DMS153 treated with DMSO at 0.1 percent for 48 hours (cell line): Measurements from ENCODE around the gene NLGN2.

Experiments
- DNase-seq: peaks from one replicate; lab custom pipeline; 2025; ENCODE audit not compliant: unreplicated experiment; lab: John Stamatoyannopoulos, UW

Gene NLGN2

GRCh38 chr17:7436556-7437368, 29.1 kb downstream of the NLGN2 start:
- peak; percentile 31 for DNase-seq

GRCh38 chr17:7437369-7437863, 29.8 kb downstream of the NLGN2 start:
- no peak for DNase-seq

GRCh38 chr17:7437950-7438614, 30.4 kb downstream of the NLGN2 start:
- no peak for DNase-seq

- DNase-seq: no peak
These were observed 31.2 kb downstream of the NLGN2 start for GRCh38 chr17:7438656-7439460.

- no peak for DNase-seq
These were observed 31.9 kb downstream of the NLGN2 start, which contains the start of gene FGF11 for GRCh38 chr17:7439462-7440112. TSS of gene FGF11 (plus strand) at chr17:7439512. CDS start at chr17:7439621, 109 bp downstream.

- DNase-seq: no peak
These were observed 32.6 kb downstream of the NLGN2 start for GRCh38 chr17:7440113-7440833.

- DNase-seq: no peak
These were observed 33.2 kb downstream of the NLGN2 start for GRCh38 chr17:7440834-7441195.

GRCh38 chr17:7441266-7441665, 33.6 kb downstream of the NLGN2 start:
- no peak for DNase-seq

- DNase-seq: no peak
These were observed 34.5 kb downstream of the NLGN2 start for GRCh38 chr17:7442142-7442541.

- DNase-seq: no peak
These were observed 36.1 kb downstream of the NLGN2 start for GRCh38 chr17:7443499-7444485.

GRCh38 chr17:7444682-7445618, 37.3 kb downstream of the NLGN2 start, which contains the start of gene CHRNB1:
TSS of gene CHRNB1 (plus strand) at chr17:7445061. CDS start at chr17:7445128, 67 bp downstream.
- no peak for DNase-seq

GRCh38 chr17:7445619-7445968, 37.9 kb downstream of the NLGN2 start:
- no peak for DNase-seq

GRCh38 chr17:7448461-7448860, 40.8 kb downstream of the NLGN2 start:
- no peak for DNase-seq

GRCh38 chr17:7459961-7460545, 52.4 kb downstream of the NLGN2 start:
- no peak for DNase-seq

GRCh38 chr17:7460850-7461660, 53.4 kb downstream of the NLGN2 start:
- no peak for DNase-seq

GRCh38 chr17:7462474-7463371, 55.1 kb downstream of the NLGN2 start:
- DNase-seq: no peak
